ENCODE results near the gene ATM.

DNA sequence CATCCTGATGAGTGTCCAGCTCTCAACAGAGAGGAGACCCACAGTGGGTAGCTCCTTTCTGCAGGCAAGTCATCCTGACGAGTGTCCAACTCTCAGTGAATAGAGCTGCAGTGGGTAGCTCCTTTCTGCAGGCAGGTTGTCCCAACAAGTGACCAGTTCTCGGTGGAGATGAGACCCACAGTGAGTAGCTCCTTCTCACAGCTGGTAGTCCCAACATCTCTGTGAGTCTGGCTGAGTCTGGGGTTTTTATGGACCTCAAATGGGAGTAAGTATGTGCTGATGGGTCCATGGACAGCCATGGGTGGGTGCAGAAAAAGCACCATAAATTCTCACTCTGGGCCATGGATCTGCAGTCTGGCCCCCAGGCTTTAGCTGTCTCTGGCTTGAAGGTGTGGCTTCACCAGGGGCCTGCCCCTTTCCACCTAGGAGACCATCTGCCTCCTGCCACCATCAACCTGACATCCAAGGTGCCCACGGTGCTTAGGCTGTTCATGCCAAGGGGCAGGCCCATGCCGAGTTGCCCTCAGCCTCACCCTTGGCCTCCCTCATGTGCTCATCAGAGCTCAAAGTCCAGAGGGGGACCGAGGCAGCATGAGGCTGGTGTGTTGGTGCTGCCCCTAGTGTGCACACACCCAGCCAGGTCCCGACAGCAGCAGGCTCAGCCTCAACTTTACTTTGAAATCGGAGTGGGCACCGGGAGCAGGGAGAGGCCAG lies 15.7 kb upstream of the ATM start:
- TF ChIP-seq, protein P1, sequence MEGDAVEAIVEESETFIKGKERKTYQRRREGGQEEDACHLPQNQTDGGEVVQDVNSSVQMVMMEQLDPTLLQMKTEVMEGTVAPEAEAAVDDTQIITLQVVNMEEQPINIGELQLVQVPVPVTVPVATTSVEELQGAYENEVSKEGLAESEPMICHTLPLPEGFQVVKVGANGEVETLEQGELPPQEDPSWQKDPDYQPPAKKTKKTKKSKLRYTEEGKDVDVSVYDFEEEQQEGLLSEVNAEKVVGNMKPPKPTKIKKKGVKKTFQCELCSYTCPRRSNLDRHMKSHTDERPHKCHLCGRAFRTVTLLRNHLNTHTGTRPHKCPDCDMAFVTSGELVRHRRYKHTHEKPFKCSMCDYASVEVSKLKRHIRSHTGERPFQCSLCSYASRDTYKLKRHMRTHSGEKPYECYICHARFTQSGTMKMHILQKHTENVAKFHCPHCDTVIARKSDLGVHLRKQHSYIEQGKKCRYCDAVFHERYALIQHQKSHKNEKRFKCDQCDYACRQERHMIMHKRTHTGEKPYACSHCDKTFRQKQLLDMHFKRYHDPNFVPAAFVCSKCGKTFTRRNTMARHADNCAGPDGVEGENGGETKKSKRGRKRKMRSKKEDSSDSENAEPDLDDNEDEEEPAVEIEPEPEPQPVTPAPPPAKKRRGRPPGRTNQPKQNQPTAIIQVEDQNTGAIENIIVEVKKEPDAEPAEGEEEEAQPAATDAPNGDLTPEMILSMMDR (IDR thresholded peaks at IDR 0.05), result no peak
- TF ChIP-seq POLR2AphosphoS5 (IDR thresholded peaks at IDR 0.05) (no peak), POLR2A (IDR thresholded peaks at IDR 0.05) (no peak)
